Memory B cell (primary cell): ENCODE data around the gene TBC1D9.
"Not testable (repeated sequence)": the region's sequence is repeated elsewhere in the genome, so short reads cannot be mapped to it uniquely, and the experiment has no call there.

Source experiments
- ATAC-seq: fragments of 150-1000 bp; cut with Tn5 transposase; 2 replicates; pipeline ENCODE4 v1.10.0; 2021; ENCODE audit warnings: low read depth, mild to moderate bottlenecking, moderate library complexity
- DNase-seq, 2 donors: peaks; one replicate each; pipeline ENCODE4 v3.0.0; 2022; ENCODE audit warnings: low spot score in 2 of 2
- H3K27ac Mint-ChIP-seq: one replicate; pipeline ENCODE4 v1.8.0; 2022; ENCODE audit warnings: mild to moderate bottlenecking, moderate library complexity, mixed read lengths
- H3K27me3 Mint-ChIP-seq: one replicate; pipeline ENCODE4 v1.8.0; 2022; ENCODE audit warnings: mixed read lengths
- H3K36me3 Mint-ChIP-seq: one replicate; pipeline ENCODE4 v1.8.0; 2022; ENCODE audit warnings: mild to moderate bottlenecking, mixed read lengths
- H3K4me1 Mint-ChIP-seq: one replicate; pipeline ENCODE4 v1.8.0; 2022; ENCODE audit warnings: mixed read lengths
- H3K4me3 Mint-ChIP-seq: one replicate; pipeline ENCODE4 v1.8.0; 2022; ENCODE audit warnings: mild to moderate bottlenecking, moderate library complexity, mixed read lengths
- H3K9me3 Mint-ChIP-seq: one replicate; pipeline ENCODE4 v1.8.0; 2022; ENCODE audit warnings: mixed read lengths

Gene TBC1D9

GRCh38 chr4:140756319-140757231 is at the start of gene TBC1D9:
TBC1D9 (minus strand) TSS chr4:140756385; CDS start chr4:140756045, 340 bp downstream.
- peaks cover 3% of the 10 kb centered on the region for H3K9me3 Mint-ChIP-seq
- peaks cover 21% of the 10 kb centered on the region for H3K36me3 Mint-ChIP-seq
- H3K27me3 Mint-ChIP-seq: no peaks in the 10 kb centered on the region
- peak within 1 kb of the TSS; percentile 90 for H3K4me3 Mint-ChIP-seq
- peak; percentile 69 for DNase-seq
- peak; percentile 66 for ATAC-seq
- peaks cover 37% of the 10 kb centered on the region for H3K4me1 Mint-ChIP-seq
- H3K27ac Mint-ChIP-seq: peak within 1 kb of the TSS; percentile 94

- Mint-ChIP-seq H3K4me3 (peak overlapping the region; percentile 6), H3K27ac (peak overlapping the region; percentile 75), H3K27me3 (no peaks in the 10 kb centered on the region), H3K36me3 (peaks cover 11% of the 10 kb centered on the region), H3K4me1 (peaks cover 51% of the 10 kb centered on the region), H3K9me3 (peaks cover 5% of the 10 kb centered on the region)
- ATAC-seq (no peak), DNase-seq (no peak)
Observed at GRCh38 chr4:140805293-140805692, 49.1 kb upstream of the TBC1D9 start.

- DNase-seq (no peak), ATAC-seq (no peak)
- H3K27me3 Mint-ChIP-seq: no peaks in the 10 kb centered on the region
- peaks cover 56% of the 10 kb centered on the region for H3K4me1 Mint-ChIP-seq
- peak overlapping the region; percentile 58 for H3K27ac Mint-ChIP-seq
- H3K4me3 Mint-ChIP-seq: peak overlapping the region; percentile 44
- H3K36me3 Mint-ChIP-seq: peaks cover 12% of the 10 kb centered on the region
- peaks cover 6% of the 10 kb centered on the region for H3K9me3 Mint-ChIP-seq
Observed at GRCh38 chr4:140802591-140802990, 46.4 kb upstream of the TBC1D9 start.

GRCh38 chr4:140800666-140801065 is 44.5 kb upstream of the TBC1D9 start:
- Mint-ChIP-seq H3K36me3 (peaks cover 13% of the 10 kb centered on the region), H3K4me3 (peak overlapping the region; percentile 38), H3K4me1 (peaks cover 50% of the 10 kb centered on the region), H3K27me3 (no peaks in the 10 kb centered on the region), H3K27ac (peak overlapping the region; percentile 87), H3K9me3 (peaks cover 5% of the 10 kb centered on the region)
- ATAC-seq (peak; percentile 87), DNase-seq (peak in 1 of 2 donors; percentile 22)

- peaks cover 11% of the 10 kb centered on the region for H3K36me3 Mint-ChIP-seq
- peak overlapping the region; percentile 56 for H3K27ac Mint-ChIP-seq
Observed at GRCh38 chr4:140799686-140800225, 43.6 kb upstream of the TBC1D9 start.

GRCh38 chr4:140793291-140793690 is 37.1 kb upstream of the TBC1D9 start:
- no peak overlapping the region for H3K4me3 Mint-ChIP-seq
- peaks cover 65% of the 10 kb centered on the region for H3K4me1 Mint-ChIP-seq

More at GRCh38 chr4:140799686-140800225, 43.6 kb upstream of the TBC1D9 start:
- Mint-ChIP-seq H3K4me3 (peak overlapping the region; percentile 31), H3K27me3 (no peaks in the 10 kb centered on the region), H3K4me1 (peaks cover 47% of the 10 kb centered on the region), H3K9me3 (peaks cover 2% of the 10 kb centered on the region)
- no peak for DNase-seq
- ATAC-seq: peak; percentile 11

GRCh38 chr4:140790765-140791164 is 34.6 kb upstream of the TBC1D9 start:
- peak; percentile 51 to 79 for DNase-seq
- peak overlapping the region; percentile 57 for H3K4me3 Mint-ChIP-seq

More at GRCh38 chr4:140793291-140793690, 37.1 kb upstream of the TBC1D9 start:
- peaks cover 6% of the 10 kb centered on the region for H3K36me3 Mint-ChIP-seq
- DNase-seq (no peak), ATAC-seq (no peak)
- no peaks in the 10 kb centered on the region for H3K27me3 Mint-ChIP-seq
- peak overlapping the region; percentile 80 for H3K27ac Mint-ChIP-seq
- H3K9me3 Mint-ChIP-seq: peaks cover 2% of the 10 kb centered on the region

GRCh38 chr4:140790171-140790570 is 34.0 kb upstream of the TBC1D9 start:
- H3K9me3 Mint-ChIP-seq: peaks cover 2% of the 10 kb centered on the region
- DNase-seq (no peak), ATAC-seq (peak; percentile 10)
- peak overlapping the region; percentile 91 for H3K27ac Mint-ChIP-seq
- peak overlapping the region; percentile 57 for H3K4me3 Mint-ChIP-seq
- H3K4me1 Mint-ChIP-seq: peaks cover 56% of the 10 kb centered on the region
- H3K27me3 Mint-ChIP-seq: no peaks in the 10 kb centered on the region
- peaks cover 6% of the 10 kb centered on the region for H3K36me3 Mint-ChIP-seq

More at GRCh38 chr4:140790765-140791164, 34.6 kb upstream of the TBC1D9 start:
- Mint-ChIP-seq H3K27me3 (no peaks in the 10 kb centered on the region), H3K36me3 (peaks cover 6% of the 10 kb centered on the region), H3K27ac (peak overlapping the region; percentile 91), H3K4me1 (peaks cover 56% of the 10 kb centered on the region), H3K9me3 (peaks cover 2% of the 10 kb centered on the region)
- ATAC-seq: peak; percentile 98

GRCh38 chr4:140789759-140790158 is 33.6 kb upstream of the TBC1D9 start:
- peak overlapping the region; percentile 68 for H3K4me3 Mint-ChIP-seq
- H3K9me3 Mint-ChIP-seq: peaks cover 2% of the 10 kb centered on the region
- no peaks in the 10 kb centered on the region for H3K27me3 Mint-ChIP-seq
- peaks cover 5% of the 10 kb centered on the region for H3K36me3 Mint-ChIP-seq
- no peak for DNase-seq
- H3K27ac Mint-ChIP-seq: peak overlapping the region; percentile 91
- ATAC-seq: no peak
- H3K4me1 Mint-ChIP-seq: peaks cover 53% of the 10 kb centered on the region

- H3K9me3 Mint-ChIP-seq, H3K27me3 Mint-ChIP-seq, H3K4me3 Mint-ChIP-seq, H3K27ac Mint-ChIP-seq, DNase-seq, H3K36me3 Mint-ChIP-seq, ATAC-seq: not testable (repeated sequence)
- H3K4me1 Mint-ChIP-seq: peaks cover 14% of the 10 kb centered on the region
Observed at GRCh38 chr4:140782787-140783186, 26.6 kb upstream of the TBC1D9 start.

GRCh38 chr4:140781596-140781995 is 25.4 kb upstream of the TBC1D9 start:
- peak overlapping the region; percentile 50 for H3K27ac Mint-ChIP-seq
- no peak for DNase-seq
- H3K4me3 Mint-ChIP-seq: no peak overlapping the region
- peaks cover 9% of the 10 kb centered on the region for H3K4me1 Mint-ChIP-seq
- H3K27me3 Mint-ChIP-seq: no peaks in the 10 kb centered on the region
- peaks cover 4% of the 10 kb centered on the region for H3K36me3 Mint-ChIP-seq
- H3K9me3 Mint-ChIP-seq: no peaks in the 10 kb centered on the region
- no peak for ATAC-seq

GRCh38 chr4:140777894-140778293 is 21.7 kb upstream of the TBC1D9 start:
- Mint-ChIP-seq H3K9me3 (peaks cover 2% of the 10 kb centered on the region), H3K36me3 (peaks cover 4% of the 10 kb centered on the region), H3K4me1 (peaks cover 21% of the 10 kb centered on the region), H3K4me3 (no peak overlapping the region), H3K27ac (no peak overlapping the region), H3K27me3 (no peaks in the 10 kb centered on the region)
- no peak for DNase-seq
- ATAC-seq: no peak

GRCh38 chr4:140777386-140777785 is 21.2 kb upstream of the TBC1D9 start:
- ATAC-seq (no peak), DNase-seq (no peak)
- H3K27me3 Mint-ChIP-seq: no peaks in the 10 kb centered on the region
- peaks cover 21% of the 10 kb centered on the region for H3K4me1 Mint-ChIP-seq
- no peak overlapping the region for H3K27ac Mint-ChIP-seq
- H3K4me3 Mint-ChIP-seq: no peak overlapping the region
- H3K9me3 Mint-ChIP-seq: peaks cover 2% of the 10 kb centered on the region
- H3K36me3 Mint-ChIP-seq: peaks cover 6% of the 10 kb centered on the region

GRCh38 chr4:140776556-140776955 is 20.4 kb upstream of the TBC1D9 start:
- Mint-ChIP-seq H3K27me3 (no peaks in the 10 kb centered on the region), H3K4me3 (no peak overlapping the region), H3K36me3 (peaks cover 6% of the 10 kb centered on the region), H3K9me3 (peaks cover 2% of the 10 kb centered on the region), H3K4me1 (peaks cover 14% of the 10 kb centered on the region), H3K27ac (peak overlapping the region; percentile 19)
- ATAC-seq (no peak), DNase-seq (no peak)
